H1 (cell line): ENCODE measurements around the gene STARD13. TPM values are rescaled to one million over a fixed set of nuclear protein-coding genes. Genes with fewer than 3 reads are reported as not detected.

ENCODE experiments used
- CTCF ChIA-PET: fragments of 300-600 bp; sonication (Branson Sonifier 250); formaldehyde crosslinking; loops from one replicate; lab custom pipeline; 2021; ENCODE audit not compliant: partially characterized antibody; lab: Charles Lee
- POLR2A ChIA-PET: fragments of 300-600 bp; sonication (Branson Sonifier 250); formaldehyde crosslinking; loops from one replicate; lab custom pipeline; 2021; ENCODE audit warnings: inconsistent platforms; ENCODE audit not compliant: partially characterized antibody; lab: Charles Lee
- DNase-seq, 2 experiments: peaks; one replicate each; pipeline versions ENCODE4 v3.0.0 to v3.0.0-alpha.2; 2010 to 2022; ENCODE audit warnings: low spot score in 2 of 2, low read depth in 1 of 2, mixed read lengths in 1 of 2
- FAIRE-seq: peaks from 2 replicates; lab custom pipeline; 2011; peaks lifted over from hg19 to GRCh38; lab: Jason Lieb, UNC
- H2AFZ ChIP-seq: 2 replicates; pipeline ENCODE4 v1.8.1; 2012; ENCODE audit warnings: low read length, inconsistent platforms
- H2AK5ac ChIP-seq: 2 replicates; pipeline ENCODE4 v1.6.1; 2013; ENCODE audit warnings: low read depth, low read length
- H2BK120ac ChIP-seq: replicated peaks from 2 replicates; pipeline ENCODE3; 2013; ENCODE audit warnings: low read depth, low read length, inconsistent platforms
- H2BK12ac ChIP-seq: 2 replicates; pipeline ENCODE4 v1.6.1; 2013; ENCODE audit warnings: low read depth, low read length
- H2BK15ac ChIP-seq: 2 replicates; pipeline ENCODE4 v1.6.1; 2013; ENCODE audit warnings: low read length
- H2BK20ac ChIP-seq: 2 replicates; pipeline ENCODE4 v1.6.1; 2013; ENCODE audit warnings: low read length
- H2BK5ac ChIP-seq: 2 replicates; pipeline ENCODE4 v1.6.1; 2013; ENCODE audit warnings: low read depth, low read length
- H3K14ac ChIP-seq: 2 replicates; pipeline ENCODE4 v1.6.1; 2013; ENCODE audit warnings: inconsistent platforms; ENCODE audit not compliant: insufficient read length
- H3K18ac ChIP-seq: 2 replicates; pipeline ENCODE4 v1.6.1; 2013; ENCODE audit warnings: low read length; ENCODE audit errors: extremely low read depth
- H3K23ac ChIP-seq: 2 replicates; pipeline ENCODE4 v1.6.1; 2013; ENCODE audit warnings: inconsistent platforms; ENCODE audit not compliant: insufficient read length
- H3K23me2 ChIP-seq: 2 replicates; pipeline ENCODE4 v1.6.1; 2013; ENCODE audit warnings: low read depth, low read length
- H3K27ac ChIP-seq: 2 replicates; pipeline ENCODE4 v1.6.1; 2011; ENCODE audit warnings: low read depth, low read length, inconsistent platforms
- H3K27me3 ChIP-seq, 4 experiments: replicated peaks in 1 of 4; 1 replicate in 1 of 4; 2 replicates in 3 of 4; pipeline versions ENCODE4 v1.6.1 to v1.8.1; 2011 to 2013; ENCODE audit warnings: low read length in 3 of 4, mild to moderate bottlenecking in 3 of 4, inconsistent platforms in 2 of 4, mixed read lengths in 2 of 4, moderate library complexity in 1 of 4; ENCODE audit not compliant: control insufficient read depth in 3 of 4, insufficient read depth in 3 of 4; ENCODE audit errors: extremely low read depth in 1 of 4
- H3K36me3 ChIP-seq, 4 experiments: 2 replicates each; pipeline versions ENCODE4 v1.6.1 to v1.8.1; 2011 to 2013; ENCODE audit warnings: mild to moderate bottlenecking in 4 of 4, low read length in 3 of 4, moderate library complexity in 2 of 4, control low read depth in 1 of 4, inconsistent platforms in 1 of 4; ENCODE audit not compliant: insufficient read depth in 4 of 4, control insufficient read depth in 2 of 4
- H3K4ac ChIP-seq: replicated peaks from 2 replicates; pipeline ENCODE3; 2013; ENCODE audit warnings: low read length, low read depth, mixed read lengths, inconsistent platforms; ENCODE audit not compliant: insufficient read length
- H3K4me1 ChIP-seq, 4 experiments: replicated peaks in 1 of 4; 1 replicate in 1 of 4; 2 replicates in 3 of 4; pipeline versions ENCODE4 v1.6.1 to v1.8.1; 2011 to 2013; ENCODE audit warnings: low read length in 3 of 4, inconsistent platforms in 2 of 4, mixed read lengths in 1 of 4; ENCODE audit not compliant: insufficient read depth in 4 of 4, control insufficient read depth in 3 of 4
- H3K4me2 ChIP-seq, 2 experiments: 2 replicates each; pipeline versions ENCODE4 v1.6.1 to v1.8.1; 2011 to 2013; ENCODE audit warnings: low read depth in 2 of 2, low read length in 2 of 2, control low read depth in 1 of 2, inconsistent platforms in 1 of 2, mild to moderate bottlenecking in 1 of 2; ENCODE audit not compliant: insufficient read depth in 1 of 2
- H3K4me3 ChIP-seq, 4 experiments: fragments of 200-600, 300-600 bp in 1 of 4; sonication (generic), shearing (Covaris generic), sonication (Bioruptor Twin) in 1 of 4; 2 replicates each; pipeline versions ENCODE4 v1.5.1 to v1.8.1; 2011 to 2016; ENCODE audit warnings: low read length in 4 of 4, low read depth in 3 of 4, control low read depth in 2 of 4, inconsistent platforms in 2 of 4, mild to moderate bottlenecking in 2 of 4, mixed read lengths in 1 of 4, moderate library complexity in 1 of 4; ENCODE audit not compliant: insufficient read depth in 2 of 4; ENCODE audit errors: extremely low read depth in 1 of 4
- H3K56ac ChIP-seq: replicated peaks from 2 replicates; pipeline ENCODE3; 2013; ENCODE audit warnings: low read depth, mild to moderate bottlenecking, mixed read lengths, low read length, inconsistent platforms; ENCODE audit not compliant: insufficient read length
- H3K79me1 ChIP-seq: 2 replicates; pipeline ENCODE4 v1.6.1; 2013; ENCODE audit warnings: low read depth, low read length, control low read depth
- H3K79me2 ChIP-seq, 2 experiments: 2 replicates each; pipeline versions ENCODE4 v1.6.1 to v1.8.1; 2012 to 2013; ENCODE audit warnings: low read length in 2 of 2, mild to moderate bottlenecking in 2 of 2, inconsistent platforms in 1 of 2; ENCODE audit not compliant: insufficient read depth in 2 of 2, control insufficient read depth in 1 of 2
- H3K9ac ChIP-seq, 4 experiments: replicated peaks in 1 of 4; 1 replicate in 1 of 4; 2 replicates in 3 of 4; pipeline versions ENCODE4 v1.6.1 to v1.8.1; 2011 to 2013; ENCODE audit warnings: low read depth in 3 of 4, low read length in 3 of 4, control low read depth in 2 of 4, mild to moderate bottlenecking in 2 of 4, moderate library complexity in 2 of 4, inconsistent platforms in 1 of 4; ENCODE audit errors: extremely low read depth in 1 of 4
- H3K9me3 ChIP-seq, 2 experiments: 2 replicates each; pipeline versions ENCODE4 v1.6.1 to v1.8.1; 2012 to 2013; ENCODE audit warnings: mild to moderate bottlenecking in 2 of 2, moderate library complexity in 2 of 2, control low read depth in 1 of 2, inconsistent platforms in 1 of 2, low read depth in 1 of 2, low read length in 1 of 2, mixed read lengths in 1 of 2; ENCODE audit not compliant: insufficient read depth in 2 of 2
- H4K20me1 ChIP-seq, 2 experiments: replicated peaks in 1 of 2; 2 replicates each; pipeline versions ENCODE3 to v1.8.1; 2011 to 2013; ENCODE audit warnings: inconsistent platforms in 2 of 2, low read length in 2 of 2, mild to moderate bottlenecking in 1 of 2; ENCODE audit not compliant: insufficient read depth in 2 of 2, control insufficient read depth in 1 of 2
- H4K5ac ChIP-seq: 2 replicates; pipeline ENCODE4 v1.6.1; 2013; ENCODE audit warnings: low read length, low read depth, mixed read lengths, inconsistent platforms; ENCODE audit not compliant: insufficient read length
- H4K8ac ChIP-seq: 2 replicates; pipeline ENCODE4 v1.8.0; 2013; ENCODE audit warnings: mild to moderate bottlenecking, moderate library complexity, low read length, inconsistent platforms; ENCODE audit not compliant: insufficient read depth; ENCODE audit errors: extremely low read depth
- H4K91ac ChIP-seq: replicated peaks from 2 replicates; pipeline ENCODE3; 2013; ENCODE audit warnings: low read length, mixed read lengths, inconsistent platforms; ENCODE audit not compliant: insufficient read length
- BRCA1 ChIP-seq: IDR thresholded peaks from 2 replicates; pipeline ENCODE4 v1.6.1; 2012; ENCODE audit warnings: low read depth, low read length, improper control_type of control experiment
- HDAC2 ChIP-seq, 2 experiments: fragments of 300-600 bp in 1 of 2; sonication (generic) in 1 of 2; IDR thresholded peaks; 2 replicates each; pipeline ENCODE4 v1.6.1; 2011 to 2012; ENCODE audit warnings: low read depth in 2 of 2, low read length in 2 of 2, mild to moderate bottlenecking in 2 of 2, moderate library complexity in 2 of 2, borderline replicate concordance in 1 of 2, inconsistent platforms in 1 of 2
- JUND ChIP-seq: IDR thresholded peaks from 2 replicates; pipeline ENCODE4 v1.6.1; 2011; ENCODE audit warnings: mild to moderate bottlenecking, improper control_type of control experiment, low read length
- PHF8 ChIP-seq: fragments of 200-600 bp; sonication (generic); conservative IDR thresholded peaks from 2 replicates; pipeline ENCODE4 v1.7.1; 2012; ENCODE audit warnings: low read depth, mild to moderate bottlenecking, inconsistent platforms, low read length, moderate library complexity
- SP2 ChIP-seq: IDR thresholded peaks from 2 replicates; pipeline ENCODE4 v1.6.1; 2012; ENCODE audit warnings: mild to moderate bottlenecking, low read length, inconsistent platforms
- TAF1 ChIP-seq: IDR thresholded peaks from 2 replicates; pipeline ENCODE4 v1.6.1; 2011; ENCODE audit warnings: mild to moderate bottlenecking, low read depth, low read length
- TBP ChIP-seq: IDR thresholded peaks from 2 replicates; pipeline ENCODE4 v1.6.1; 2011; ENCODE audit warnings: low read depth, low read length, improper control_type of control experiment
- WGBS, 2 experiments: shearing (Covaris generic) in 1 of 2; methylation state at CpG; one replicate each; pipeline versions ENCODE4 v1.1.6 to v1.1.7; 2013 to 2015; ENCODE audit warnings: low lambda C conversion rate in 2 of 2, mixed read lengths in 2 of 2, inconsistent platforms in 1 of 2, low coverage in 1 of 2, missing lambda C conversion rate in 1 of 2; ENCODE audit not compliant: insufficient replicate concordance in 2 of 2, insufficient coverage in 1 of 2, insufficient read length in 1 of 2; ENCODE audit errors: extremely low coverage in 1 of 2, missing lambda C conversion rate in 1 of 2; 5-methylcytosine and 5-hydroxymethylcytosine counted together
- polyA plus RNA-seq, 7 experiments: library from polyadenylated mRNA; depleted of rRNA in 3 of 7; stranded (reverse) in 5 of 7; unstranded in 2 of 7; fragments of >200 nt in 5 of 7; fragments of 200-250 nt in 2 of 7; gene quantifications; 1 replicate in 5 of 7; 2 replicates in 1 of 7; 4 replicates in 1 of 7; pipeline versions ENCODE4 v1.2.1 to v1.2.3, GENCODE V29; 2011 to 2013; ENCODE audit warnings: missing spikeins in 2 of 7, mixed read lengths in 2 of 7
- total RNA-seq: library from RNA; stranded (reverse); fragmentation: NEBNext Ultra II Directional; extraction: Animal tissue kit (Norgen Biotek cat#: 25700); gene quantifications from 2 replicates; pipeline ENCODE4 v1.2.1, GENCODE V29; 2021
- TF ChIP-seq, protein P1 (sequence below): IDR thresholded peaks from 2 replicates; pipeline ENCODE4 v1.6.1; 2012; ENCODE audit warnings: inconsistent platforms

Gene STARD13
- total and polyA plus RNA-seq, 2 of the 8 experiments (the other 6 are each of a cell fraction or from before 2014, with no cell fraction given) = 0.82 to 2.9 TPM

DNA sequence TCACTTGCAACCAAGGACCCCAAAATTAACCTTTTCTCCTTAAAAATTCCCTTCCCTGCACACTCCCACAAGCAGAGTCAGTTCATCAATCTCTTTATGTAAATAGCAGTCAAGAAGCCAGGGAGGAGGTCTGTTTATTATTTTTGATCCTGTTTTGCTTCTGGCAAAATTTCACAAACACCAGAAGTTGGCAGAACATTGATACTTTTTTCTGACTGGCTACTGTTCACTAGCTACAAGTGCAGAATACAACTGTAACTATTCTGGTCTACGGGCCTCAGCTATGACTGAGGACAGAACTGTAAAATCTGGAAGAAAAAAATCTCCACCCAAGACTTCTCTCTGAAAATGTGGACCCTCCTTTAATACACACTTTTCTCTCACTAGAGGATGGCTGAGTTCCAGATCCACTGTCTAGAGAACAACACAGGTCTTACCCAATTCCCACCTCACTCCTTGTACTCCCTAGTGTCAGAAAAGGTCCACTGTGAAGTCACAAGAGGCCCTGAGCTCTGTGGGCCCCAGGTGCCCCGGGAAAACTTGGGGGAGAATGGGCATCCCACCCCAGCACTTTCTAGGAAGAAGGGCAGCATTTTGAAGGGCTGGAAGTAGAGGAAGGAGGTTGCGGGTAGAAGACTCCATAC lies 14.5 kb downstream of the STARD13 start:
- no peak overlapping the region for H4K5ac ChIP-seq
- H3K9me3 ChIP-seq = no peaks in the 10 kb centered on the region
- no peaks in the 10 kb centered on the region for H3K36me3 ChIP-seq
- no peak overlapping the region for H2BK20ac ChIP-seq
- H3K56ac ChIP-seq = no peak overlapping the region
- ChIA-PET CTCF (interaction anchor here (0.8 to 1.5 kb wide), 2 partner anchors 12 to 16 kb away, joined by 3 to 5 read pairs; no protein-coding TSS in a partner anchor), POLR2A (no interaction called here)
- FAIRE-seq = no peak
- H2BK12ac ChIP-seq = no peak overlapping the region
- no peaks in the 10 kb centered on the region for H3K27me3 ChIP-seq
- H3K79me1 ChIP-seq = no peaks in the 10 kb centered on the region; the same call in 1 of the 2 replicates
- no peak for DNase-seq
- H2BK5ac ChIP-seq = no peak overlapping the region
- WGBS, 2 experiments = 81% methylated on average over 3 of the region's 3 CpGs; no CpG with 5 or more reads in 1 of the 2 experiments
- H3K4me1 ChIP-seq = no peaks in the 10 kb centered on the region
- H2AFZ ChIP-seq = no peak overlapping the region
- H3K4me2 ChIP-seq = no peak overlapping the region
- no peak overlapping the region for H3K27ac ChIP-seq
- no peak overlapping the region for H3K23ac ChIP-seq
- H2AK5ac ChIP-seq = no peak overlapping the region
- no peak overlapping the region for H4K91ac ChIP-seq
- no peak overlapping the region for H3K4me3 ChIP-seq
- H3K23me2 ChIP-seq = no peaks in the 10 kb centered on the region
- H4K8ac ChIP-seq = no peak overlapping the region
- no peak overlapping the region for H3K9ac ChIP-seq
- no peak overlapping the region for H2BK120ac ChIP-seq
- H3K4ac ChIP-seq = no peak overlapping the region
- H3K14ac ChIP-seq = no peak overlapping the region
- H4K20me1 ChIP-seq = no peaks in the 10 kb centered on the region
- TF ChIP-seq TAF1 (no peak), TBP (no peak), BRCA1 (no peak), HDAC2 (IDR thresholded peaks at IDR 0.05; ENCODE audit: borderline replicate concordance in 1 of 2, low read depth in 2 of 2, low read length in 2 of 2) (no peak), PHF8 (no peak), JUND (no peak), SP2 (no peak)
- TF ChIP-seq, protein P1, sequence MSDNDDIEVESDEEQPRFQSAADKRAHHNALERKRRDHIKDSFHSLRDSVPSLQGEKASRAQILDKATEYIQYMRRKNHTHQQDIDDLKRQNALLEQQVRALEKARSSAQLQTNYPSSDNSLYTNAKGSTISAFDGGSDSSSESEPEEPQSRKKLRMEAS = no peak
- no peaks in the 10 kb centered on the region; a peak in 1 of 4 replicates for H3K79me2 ChIP-seq
- H3K18ac ChIP-seq = no peak overlapping the region
- H2BK15ac ChIP-seq = no peak overlapping the region
